Measurements from ENCODE around the gene FETUB.
"Not testable (repeated sequence)": the region's sequence is repeated elsewhere in the genome, so short reads cannot be mapped to it uniquely, and the experiment has no call there.

The FETUB gene

DNA sequence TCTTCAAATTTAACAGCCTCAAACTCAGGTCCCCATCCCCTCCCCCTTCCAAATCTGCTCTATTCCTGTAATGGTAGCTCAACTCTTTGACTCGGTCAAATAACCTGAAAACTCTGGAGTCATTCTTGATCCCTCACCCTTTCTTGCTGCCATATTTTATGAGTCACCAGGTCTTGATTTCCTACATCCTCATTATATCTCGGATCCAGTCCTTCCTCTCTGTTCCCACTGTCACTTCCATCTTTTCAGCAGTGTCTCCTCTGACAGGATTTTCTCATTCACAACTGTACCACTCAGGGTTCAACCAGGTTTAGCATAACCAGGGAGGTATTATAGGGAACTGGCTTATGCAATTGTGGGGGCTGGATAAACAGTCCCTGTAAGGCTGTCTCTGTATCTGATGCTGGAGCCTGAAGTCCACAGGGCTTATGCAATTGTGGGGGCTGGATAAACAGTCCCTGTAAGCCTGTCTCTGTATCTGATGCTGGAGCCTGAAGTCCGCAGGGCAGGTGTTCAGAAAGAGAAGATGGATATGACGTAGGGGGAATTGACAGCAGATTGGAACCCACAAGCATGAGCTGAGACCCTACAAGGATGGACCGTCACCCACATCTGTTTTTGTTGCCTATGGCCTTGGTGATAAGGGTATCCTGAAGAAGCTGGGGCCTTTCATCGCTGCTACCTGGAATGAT is 9.1 kb upstream of the FETUB start:
- in situ Hi-C loops (cut with MboI; ENCODE audit: low pct_unique_long_range_greater_than_20kb, low sequenced_read_pairs) = no loop called here
- no peak for DNase-seq

DNA sequence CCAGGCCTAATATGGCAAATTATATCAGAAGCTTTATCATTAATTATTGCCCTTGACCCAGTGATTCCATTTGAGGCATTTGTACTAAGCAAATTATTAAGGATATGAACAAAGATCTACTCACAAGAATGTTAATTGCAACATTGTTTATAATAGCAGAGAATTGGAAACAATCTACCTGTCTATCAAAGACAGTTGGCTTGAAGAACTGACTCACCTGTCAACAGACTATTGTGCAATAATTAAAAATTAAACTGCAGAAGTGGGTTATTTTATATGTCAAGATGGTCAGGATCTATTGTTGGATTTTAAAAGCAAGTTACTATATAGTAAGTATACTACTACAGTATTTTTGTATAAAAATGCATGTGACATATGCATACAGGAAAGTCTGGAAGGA is 6.7 kb upstream of the FETUB start:
- in situ Hi-C loops (cut with MboI; ENCODE audit: low pct_unique_long_range_greater_than_20kb, low sequenced_read_pairs) = no loop called here
- no peak for DNase-seq

DNA sequence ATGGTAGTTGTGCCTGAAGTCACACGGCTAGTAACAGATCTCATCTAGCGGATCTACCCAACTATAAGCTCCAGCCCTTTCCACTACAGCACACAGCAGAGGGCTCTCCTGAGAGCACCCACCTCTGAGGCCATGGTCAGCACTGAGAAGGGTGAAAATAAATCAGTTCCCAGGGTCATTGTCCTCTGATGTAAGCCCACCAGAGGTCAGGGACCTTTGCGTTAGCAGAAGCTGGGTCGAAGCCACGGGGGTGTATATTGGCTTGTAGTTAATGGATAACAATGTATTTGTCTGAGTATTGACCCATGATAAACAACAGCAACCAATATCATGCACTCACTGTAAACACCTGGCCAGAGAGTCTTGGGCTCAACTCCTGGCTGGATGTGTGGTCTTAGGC is 6.0 kb upstream of the FETUB start:
- in situ Hi-C loops (cut with MboI; ENCODE audit: low pct_unique_long_range_greater_than_20kb, low sequenced_read_pairs); DNase-seq: not testable (repeated sequence)

DNA sequence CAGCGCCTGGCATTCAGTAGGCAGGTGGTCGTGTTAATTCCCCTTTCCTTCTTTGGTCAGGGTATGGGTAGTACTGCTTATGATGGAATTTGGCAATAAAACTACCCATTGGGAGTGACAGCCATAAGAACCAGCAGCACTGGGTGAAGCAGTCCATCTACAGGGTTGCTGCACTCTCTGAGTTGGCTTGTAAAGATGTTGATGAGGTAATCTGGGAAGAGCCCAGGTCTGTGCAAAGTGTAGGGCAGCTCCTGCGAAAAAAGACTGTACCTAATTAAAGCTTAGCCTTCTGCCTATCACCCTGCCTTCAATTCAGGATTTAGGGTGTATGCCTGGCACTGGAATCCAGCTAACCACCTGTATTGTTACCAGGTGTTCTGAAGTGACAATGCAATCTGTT is 4.7 kb upstream of the FETUB start:
- DNase-seq = no peak

DNA sequence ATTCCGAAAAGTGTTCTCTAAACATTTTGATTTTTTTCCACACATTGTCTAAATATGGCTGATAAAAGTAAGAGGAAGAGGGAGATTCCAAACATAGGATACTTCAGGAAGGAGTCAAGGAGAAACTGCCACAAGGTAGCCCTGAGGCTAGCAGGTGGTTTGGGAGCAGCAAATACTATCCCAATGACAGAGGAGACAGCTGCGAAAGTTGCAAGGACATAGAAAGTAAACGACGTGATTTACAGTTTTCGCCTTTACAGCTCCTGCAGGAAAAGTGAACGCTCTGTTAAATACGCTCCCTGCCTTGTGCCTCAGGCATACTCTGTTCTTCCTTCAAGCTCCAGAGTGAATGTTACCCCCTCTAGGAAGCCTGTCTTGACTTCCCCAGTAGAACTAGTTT is 3.7 kb upstream of the FETUB start:
- no peak for DNase-seq
- in situ Hi-C loops (cut with MboI; ENCODE audit: low pct_unique_long_range_greater_than_20kb, low sequenced_read_pairs) = no loop called here

More for the DNA sequence above, 4.7 kb upstream of the FETUB start:
- in situ Hi-C loops (cut with MboI; ENCODE audit: low pct_unique_long_range_greater_than_20kb, low sequenced_read_pairs) = no loop called here

DNA sequence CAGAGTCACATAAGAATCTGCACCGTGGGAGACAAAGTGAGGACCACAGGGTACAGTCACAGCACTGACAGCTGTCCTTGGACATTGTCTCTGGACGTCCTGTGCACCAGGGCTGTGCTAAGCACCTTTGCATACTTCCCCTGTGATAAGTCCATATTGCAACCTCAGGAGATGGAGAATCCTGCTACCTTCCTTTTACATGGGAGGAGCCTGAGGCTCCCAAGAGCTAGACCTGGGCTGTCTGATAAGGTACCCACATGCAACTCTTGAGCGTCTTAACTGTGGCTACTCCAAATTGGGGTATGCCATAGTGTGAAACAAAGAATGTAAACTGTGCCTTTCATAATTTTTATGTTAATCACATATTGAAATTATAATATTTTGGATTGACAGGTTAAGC is 2.5 kb upstream of the FETUB start:
- in situ Hi-C loops (cut with MboI; ENCODE audit: low pct_unique_long_range_greater_than_20kb, low sequenced_read_pairs) = no loop called here
- DNase-seq = no peak

DNA sequence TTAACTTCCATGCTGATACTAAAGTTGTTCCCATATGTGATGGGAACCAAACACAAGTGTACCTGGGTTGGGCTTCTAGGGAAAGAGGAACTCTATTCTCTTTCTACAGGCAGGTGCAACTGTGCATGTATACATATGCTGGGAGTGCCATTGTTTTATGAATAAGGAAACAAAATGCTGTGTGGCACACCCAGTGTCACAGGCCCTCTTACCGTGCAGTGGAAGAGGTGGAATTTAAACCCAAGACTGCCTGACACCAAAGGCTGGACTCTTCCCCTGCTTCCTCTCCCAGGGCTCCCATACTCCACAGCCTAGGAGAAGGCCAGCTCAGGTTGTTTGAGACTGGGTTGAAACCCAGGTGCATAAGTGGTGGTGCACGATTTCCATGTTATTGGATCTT is 1.9 kb upstream of the FETUB start:
- no peak for DNase-seq
- in situ Hi-C loops (cut with MboI; ENCODE audit: low pct_unique_long_range_greater_than_20kb, low sequenced_read_pairs) = no loop called here

DNA sequence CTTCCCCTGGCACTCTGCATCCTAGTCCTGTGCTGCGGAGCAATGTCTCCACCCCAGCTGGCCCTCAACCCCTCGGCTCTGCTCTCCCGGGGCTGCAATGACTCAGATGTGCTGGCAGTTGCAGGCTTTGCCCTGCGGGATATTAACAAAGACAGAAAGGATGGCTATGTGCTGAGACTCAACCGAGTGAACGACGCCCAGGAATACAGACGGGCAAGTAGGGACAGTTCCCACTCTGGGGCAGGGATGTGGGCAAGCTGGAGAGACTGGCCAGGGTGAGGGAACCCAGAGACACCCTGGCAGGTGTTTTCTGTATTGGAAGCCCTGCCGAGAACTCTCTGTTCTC is 247 bp downstream of the FETUB start:
- DNase-seq = no peak
- in situ Hi-C loops (cut with MboI; ENCODE audit: low pct_unique_long_range_greater_than_20kb, low sequenced_read_pairs) = no loop called here

DNA sequence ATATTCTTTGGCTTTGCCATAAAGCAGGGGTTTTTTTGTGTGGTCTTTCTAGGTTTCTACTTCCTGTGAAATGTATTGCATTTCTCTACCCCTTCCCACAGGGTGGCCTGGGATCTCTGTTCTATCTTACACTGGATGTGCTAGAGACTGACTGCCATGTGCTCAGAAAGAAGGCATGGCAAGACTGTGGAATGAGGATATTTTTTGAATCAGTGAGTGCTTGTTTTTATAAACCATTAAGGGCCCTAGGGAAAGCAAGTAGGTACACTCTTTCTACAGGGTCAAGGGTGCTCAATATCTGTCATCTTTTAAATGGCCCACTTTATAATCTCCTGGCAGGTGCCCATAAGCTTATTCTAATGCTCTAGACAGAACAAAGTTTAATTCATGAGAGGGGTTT is 730 bp downstream of the FETUB start:
- in situ Hi-C loops (cut with MboI; ENCODE audit: low pct_unique_long_range_greater_than_20kb, low sequenced_read_pairs) = no loop called here
- DNase-seq = no peak

DNA sequence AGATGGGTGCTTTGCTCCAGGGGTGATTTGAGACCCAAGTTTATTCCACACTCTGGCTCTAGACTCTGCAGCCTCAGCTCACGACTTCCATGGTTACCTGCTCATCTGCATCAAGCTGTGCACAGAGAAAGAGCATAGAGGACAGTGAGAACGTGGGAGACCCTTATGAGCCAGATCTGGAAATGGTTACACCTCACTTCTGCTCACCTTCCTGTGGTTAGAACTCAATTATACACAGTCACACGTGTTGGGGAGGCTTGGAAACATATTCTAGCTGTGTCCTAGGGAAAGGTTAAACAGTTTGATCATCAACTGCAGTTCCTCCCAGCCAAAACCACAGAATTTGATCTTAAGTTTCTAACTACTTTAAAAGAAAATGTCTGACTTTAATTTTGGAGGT is 1.8 kb downstream of the FETUB start:
- in situ Hi-C loops (cut with MboI; ENCODE audit: low pct_unique_long_range_greater_than_20kb, low sequenced_read_pairs) = no loop called here
- DNase-seq = no peak

DNA sequence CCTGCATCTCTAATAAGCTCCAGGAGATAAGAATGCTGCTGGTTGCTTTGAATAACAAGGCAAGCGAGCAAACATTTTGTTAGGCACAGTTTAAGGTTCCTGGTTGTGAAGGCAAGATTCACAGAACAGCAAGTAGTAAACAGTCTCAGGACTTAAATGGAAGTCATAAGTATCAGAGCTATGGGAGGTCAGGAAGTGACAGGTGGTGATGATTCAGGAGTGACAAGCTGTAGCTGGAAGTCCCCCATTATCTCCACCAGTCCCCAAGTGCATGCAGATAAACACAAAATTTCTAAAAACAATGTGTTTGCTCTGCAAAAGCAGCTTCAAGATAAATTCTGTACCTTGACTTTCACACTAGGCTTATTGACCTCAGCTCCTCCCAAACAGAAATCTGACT is 3.3 kb downstream of the FETUB start:
- DNase-seq = no peak
- in situ Hi-C loops (cut with MboI; ENCODE audit: low pct_unique_long_range_greater_than_20kb, low sequenced_read_pairs) = no loop called here

DNA sequence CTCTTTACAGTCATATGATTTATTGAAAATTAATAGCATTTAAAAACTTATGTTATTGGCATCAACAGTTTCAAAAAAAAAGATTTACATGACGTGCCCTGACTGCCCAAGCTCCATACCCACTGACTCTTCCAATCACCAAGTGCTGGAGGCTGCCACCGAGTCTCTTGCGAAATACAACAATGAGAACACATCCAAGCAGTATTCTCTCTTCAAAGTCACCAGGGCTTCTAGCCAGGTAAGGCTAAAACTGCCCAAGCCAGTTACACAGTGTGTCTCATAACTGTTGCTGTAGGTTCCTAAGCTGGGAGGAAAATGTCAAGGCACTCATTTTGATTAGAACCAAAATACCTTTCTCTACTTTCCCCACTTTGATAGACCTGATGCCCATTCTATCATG is 4.5 kb downstream of the FETUB start:
- in situ Hi-C loops (cut with MboI; ENCODE audit: low pct_unique_long_range_greater_than_20kb, low sequenced_read_pairs) = no loop called here
- DNase-seq = no peak

DNA sequence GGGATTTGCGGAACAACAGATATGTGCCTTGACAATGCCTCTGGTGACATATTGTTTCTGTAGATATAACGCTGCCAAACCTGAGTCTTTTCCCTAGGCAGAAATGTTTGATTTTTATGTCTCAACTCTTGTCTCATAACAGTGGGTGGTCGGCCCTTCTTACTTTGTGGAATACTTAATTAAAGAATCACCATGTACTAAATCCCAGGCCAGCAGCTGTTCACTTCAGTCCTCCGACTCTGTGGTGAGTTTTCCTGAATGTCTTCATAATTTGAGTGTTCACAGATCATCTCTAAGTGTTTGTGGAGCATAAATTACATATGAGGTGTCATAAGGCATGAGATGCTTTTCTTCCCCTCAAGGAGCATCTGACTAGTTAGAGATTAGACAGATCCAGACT is 5.9 kb downstream of the FETUB start:
- in situ Hi-C loops (cut with MboI; ENCODE audit: low pct_unique_long_range_greater_than_20kb, low sequenced_read_pairs) = no loop called here
- no peak for DNase-seq

DNA sequence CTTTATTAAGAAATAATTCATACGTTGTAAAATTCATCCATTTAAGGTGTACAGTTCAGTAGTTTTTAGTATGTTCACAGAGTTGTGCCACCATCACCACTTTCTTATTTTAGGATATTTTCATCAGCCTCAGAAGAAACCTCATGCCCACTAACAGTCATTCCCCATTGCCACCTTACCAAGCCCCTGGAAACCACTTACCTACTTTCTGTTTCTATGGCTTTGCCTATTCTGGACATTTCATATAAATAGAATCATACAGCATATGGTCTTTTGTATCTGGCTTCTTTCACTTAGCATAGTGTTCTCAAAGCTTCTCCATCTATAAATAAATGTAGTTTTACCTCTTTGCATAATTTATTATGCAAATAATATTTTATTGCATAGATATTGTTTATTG is 6.6 kb downstream of the FETUB start:
- DNase-seq = no peak
- in situ Hi-C loops (cut with MboI; ENCODE audit: low pct_unique_long_range_greater_than_20kb, low sequenced_read_pairs) = no loop called here

DNA sequence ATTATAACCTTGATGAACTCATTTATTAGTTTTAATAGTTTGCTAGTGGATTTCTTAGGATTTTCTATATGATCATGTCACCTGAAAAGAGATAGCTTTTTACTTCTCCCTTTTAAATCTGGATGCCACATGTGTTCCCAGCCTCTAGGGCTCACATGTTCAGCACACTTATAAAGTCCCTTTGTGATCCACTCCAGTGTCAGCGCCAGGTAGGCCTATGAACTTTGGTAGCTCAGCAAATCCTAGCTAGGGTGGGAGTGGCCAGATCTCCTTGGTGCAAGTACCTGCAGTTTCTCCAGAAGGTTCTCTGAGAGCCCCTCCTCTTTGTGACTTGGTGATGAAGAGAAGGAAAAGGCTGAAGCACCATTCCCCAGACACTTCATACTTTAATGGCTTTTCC is 8.7 kb downstream of the FETUB start:
- no peak for DNase-seq
- in situ Hi-C loops (cut with MboI; ENCODE audit: low pct_unique_long_range_greater_than_20kb, low sequenced_read_pairs) = no loop called here

DNA sequence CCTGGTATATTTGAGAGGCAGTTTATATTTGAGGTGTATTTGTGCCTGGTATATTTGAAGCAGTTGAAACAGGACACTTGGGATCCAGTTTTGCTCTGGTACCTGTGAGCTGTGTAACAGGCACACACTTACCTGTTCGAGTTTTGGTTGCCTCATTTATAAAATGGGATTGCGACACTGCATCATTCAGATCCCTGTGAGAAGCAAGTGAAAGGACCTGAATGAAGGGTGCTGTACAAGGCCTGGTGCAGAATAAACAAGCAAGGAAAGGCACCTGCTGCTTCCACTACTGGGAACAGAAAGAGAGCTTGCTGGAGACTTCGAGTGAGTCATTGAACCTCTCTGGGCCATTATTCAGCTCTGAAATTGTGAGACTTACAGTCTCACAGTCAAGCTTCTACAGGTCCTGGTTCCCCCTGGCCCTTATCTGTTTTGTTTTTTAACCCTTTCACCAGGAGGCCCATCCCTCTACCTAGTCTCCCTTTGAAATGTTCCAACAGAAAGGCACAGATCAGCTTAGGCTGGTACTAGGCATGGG is 11.5 kb downstream of the FETUB start:
- DNase-seq = no peak
- in situ Hi-C loops (cut with MboI; ENCODE audit: low pct_unique_long_range_greater_than_20kb, low sequenced_read_pairs) = no loop called here

DNA sequence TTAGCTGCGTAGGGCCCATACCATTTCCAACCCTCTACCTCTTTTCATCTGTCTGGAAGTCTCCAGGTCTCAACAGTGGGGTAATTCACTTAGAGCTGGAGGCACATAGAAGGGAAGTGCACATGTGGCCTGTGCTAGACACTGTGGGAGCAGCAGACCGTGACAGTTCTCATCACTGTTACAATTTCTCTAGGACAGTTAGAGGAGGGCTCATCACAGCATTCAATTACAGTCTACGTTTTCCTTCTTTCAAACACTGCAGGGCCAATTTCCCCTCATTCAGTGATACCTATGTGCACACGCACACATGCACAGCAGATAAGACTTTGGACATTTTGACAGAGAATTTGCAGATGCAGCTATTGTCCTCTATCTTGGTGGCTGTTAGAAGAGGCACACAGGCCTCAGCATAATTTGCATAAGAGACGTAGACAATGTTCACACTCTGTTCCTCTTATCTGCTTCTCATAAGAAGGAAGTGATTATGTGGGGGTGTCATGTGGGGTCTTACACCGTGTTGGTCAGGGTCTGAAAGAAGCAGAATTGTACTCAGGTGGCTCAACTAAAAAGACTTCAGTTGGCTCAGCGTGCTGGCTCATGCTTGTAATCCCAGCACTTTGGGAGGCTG is 13.0 kb downstream of the FETUB start:
- in situ Hi-C loops (cut with MboI; ENCODE audit: low pct_unique_long_range_greater_than_20kb, low sequenced_read_pairs) = no loop called here
- DNase-seq = peak; percentile 82

DNA sequence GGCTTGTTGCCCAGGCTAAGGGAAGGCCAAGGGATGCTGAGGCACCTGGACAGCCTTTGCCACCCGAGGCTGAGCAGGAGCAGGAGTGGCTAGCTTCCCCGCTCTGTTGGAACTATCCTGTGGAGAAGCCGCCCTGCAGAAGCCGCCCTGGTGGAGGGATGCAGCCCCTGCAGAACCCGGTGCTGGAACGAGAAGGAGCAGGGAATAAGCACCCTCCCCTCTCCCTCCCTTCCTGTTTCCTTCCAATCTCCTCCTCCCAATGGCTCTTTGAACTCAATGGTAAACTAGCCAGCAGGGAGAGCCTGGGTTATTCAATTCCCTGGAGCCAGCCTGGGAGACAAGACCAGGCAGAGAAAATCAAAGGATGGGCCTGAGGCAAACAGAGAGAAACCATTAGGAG is 13.8 kb downstream of the FETUB start:
- peak; percentile 31 for DNase-seq
- in situ Hi-C loops (cut with MboI; ENCODE audit: low pct_unique_long_range_greater_than_20kb, low sequenced_read_pairs) = no loop called here

DNA sequence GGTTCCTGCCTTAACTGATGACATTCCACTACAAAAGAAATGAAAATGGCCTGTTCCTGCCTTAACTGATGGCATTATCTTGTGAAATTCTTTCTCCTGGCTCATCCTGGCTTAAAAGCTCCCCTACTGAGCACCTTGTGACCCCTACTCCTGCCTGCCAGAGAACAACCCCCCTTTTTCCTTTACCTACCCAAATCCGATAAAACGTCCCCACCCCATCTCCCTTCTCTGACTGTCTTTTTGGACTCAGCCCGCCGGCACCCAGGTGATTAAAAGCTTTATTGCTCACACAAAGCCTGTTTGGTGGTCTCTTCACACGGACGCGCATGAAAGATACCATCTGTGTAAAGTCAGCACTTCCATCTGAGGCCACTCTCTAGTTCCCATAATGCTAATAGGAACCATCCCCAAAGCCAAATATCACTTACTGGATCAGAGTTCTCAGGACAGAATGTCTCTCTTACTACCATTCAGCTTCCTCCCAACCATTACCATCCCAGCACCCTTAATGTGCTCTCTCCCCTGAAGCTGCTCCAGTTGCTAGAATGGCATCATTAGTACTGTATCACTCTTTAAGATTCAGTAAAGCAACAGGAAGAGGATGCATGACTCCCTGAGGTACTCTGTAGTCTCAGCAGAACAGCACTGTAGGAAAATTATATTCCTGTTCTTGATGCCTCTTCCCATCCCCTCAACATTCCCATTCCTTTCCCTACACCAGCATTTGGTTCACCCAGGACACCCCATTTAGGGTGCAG is 23.3 kb downstream of the FETUB start:
- in situ Hi-C loops (cut with MboI; ENCODE audit: low pct_unique_long_range_greater_than_20kb, low sequenced_read_pairs) = no loop called here
- no peak for DNase-seq

DNA sequence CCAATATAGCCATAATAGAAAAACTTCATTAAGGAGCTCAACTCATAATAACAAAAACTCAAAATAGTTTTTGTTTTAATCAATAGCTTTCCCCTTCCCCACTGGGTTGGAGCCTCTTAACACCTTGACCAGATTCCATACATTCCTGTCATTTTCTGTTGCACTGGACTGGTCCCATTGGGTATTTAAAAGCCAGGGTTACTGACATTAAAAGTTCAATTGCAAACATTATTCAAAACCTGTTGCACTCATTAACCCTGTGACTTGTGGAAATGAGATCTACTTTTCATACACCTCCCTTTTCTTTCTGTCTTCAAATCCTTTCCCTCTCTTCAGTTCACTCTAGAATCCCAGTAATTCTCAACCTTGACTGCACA is 23.9 kb downstream of the FETUB start:
- in situ Hi-C loops (cut with MboI; ENCODE audit: low pct_unique_long_range_greater_than_20kb, low sequenced_read_pairs) = no loop called here

More for the DNA sequence above, 23.9 kb downstream of the FETUB start:
- DNase-seq = no peak

Data from KBM-7 (cell line).